ENCODE results near the gene TAF15.

Gene TAF15

DNA sequence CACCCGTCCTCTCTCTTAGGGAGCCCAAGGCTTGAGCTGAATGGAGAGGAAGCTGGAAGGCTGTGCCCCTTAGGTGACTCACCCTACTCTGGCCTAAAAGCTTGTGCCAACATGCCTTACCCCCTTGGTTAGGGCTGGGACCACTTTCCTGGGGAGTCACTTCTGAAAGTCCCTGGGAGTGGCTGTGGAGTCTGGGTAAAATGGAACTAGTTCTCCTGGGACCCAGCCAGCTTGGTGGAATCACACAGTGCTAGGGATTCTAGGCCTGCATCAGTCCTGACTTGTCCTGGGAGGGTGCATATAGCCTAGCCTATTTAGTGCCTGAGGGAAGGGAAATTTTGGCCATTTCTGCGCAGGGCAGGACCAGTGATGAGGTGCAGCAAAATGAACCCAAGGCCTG is 24.4 kb upstream of the TAF15 start:
- Histone ChIP-seq H3K27ac (no peak overlapping the region), H3K4me2 (no peak overlapping the region), H3K4me1 (no peaks in the 10 kb centered on the region)

DNA sequence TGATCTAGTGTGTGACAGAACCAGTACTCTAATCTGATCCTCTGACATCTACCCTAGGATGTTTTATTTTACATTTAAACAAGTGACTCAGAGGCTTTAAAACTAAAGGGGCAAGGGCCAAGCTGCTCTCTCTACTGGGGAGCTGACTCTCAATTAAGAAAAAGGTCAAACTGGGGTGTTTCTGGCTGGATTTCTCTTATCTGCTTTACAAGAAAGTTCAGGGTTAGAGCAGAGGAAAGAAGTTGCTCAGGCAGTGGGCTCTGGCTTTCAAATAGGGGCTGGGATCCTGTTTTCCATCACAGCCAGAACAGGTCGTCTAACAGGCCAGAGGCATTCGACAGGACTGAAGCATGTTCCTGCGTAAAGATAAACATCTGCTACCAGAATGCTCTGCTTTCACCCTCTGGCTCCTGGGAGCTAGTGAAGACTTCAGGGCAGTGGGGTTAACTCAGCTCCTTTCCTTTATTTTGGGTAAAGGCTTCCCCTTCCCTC is 22.3 kb upstream of the TAF15 start:
- Histone ChIP-seq H3K9me3 (no peaks in the 10 kb centered on the region), H3K9ac (no peak overlapping the region), H3K4me2 (no peak overlapping the region), H3K4me1 (no peaks in the 10 kb centered on the region), H3K36me3 (no peaks in the 10 kb centered on the region), H4K20me1 (no peaks in the 10 kb centered on the region), H3K4me3 (no peak overlapping the region), H3K27ac (no peak overlapping the region), H3K27me3 (no peaks in the 10 kb centered on the region)
- no peak for TF ChIP-seq Cebpa-rat (IDR thresholded peaks at IDR 0.05)

More for the DNA sequence above, 24.4 kb upstream of the TAF15 start:
- no peak overlapping the region for H3K9ac ChIP-seq
- no peaks in the 10 kb centered on the region for H4K20me1 ChIP-seq
- H3K36me3 ChIP-seq = no peaks in the 10 kb centered on the region
- no peak for TF ChIP-seq Cebpa-rat (IDR thresholded peaks at IDR 0.05)
- H3K27me3 ChIP-seq = no peaks in the 10 kb centered on the region
- no peak overlapping the region for H3K4me3 ChIP-seq
- H3K9me3 ChIP-seq = no peaks in the 10 kb centered on the region

DNA sequence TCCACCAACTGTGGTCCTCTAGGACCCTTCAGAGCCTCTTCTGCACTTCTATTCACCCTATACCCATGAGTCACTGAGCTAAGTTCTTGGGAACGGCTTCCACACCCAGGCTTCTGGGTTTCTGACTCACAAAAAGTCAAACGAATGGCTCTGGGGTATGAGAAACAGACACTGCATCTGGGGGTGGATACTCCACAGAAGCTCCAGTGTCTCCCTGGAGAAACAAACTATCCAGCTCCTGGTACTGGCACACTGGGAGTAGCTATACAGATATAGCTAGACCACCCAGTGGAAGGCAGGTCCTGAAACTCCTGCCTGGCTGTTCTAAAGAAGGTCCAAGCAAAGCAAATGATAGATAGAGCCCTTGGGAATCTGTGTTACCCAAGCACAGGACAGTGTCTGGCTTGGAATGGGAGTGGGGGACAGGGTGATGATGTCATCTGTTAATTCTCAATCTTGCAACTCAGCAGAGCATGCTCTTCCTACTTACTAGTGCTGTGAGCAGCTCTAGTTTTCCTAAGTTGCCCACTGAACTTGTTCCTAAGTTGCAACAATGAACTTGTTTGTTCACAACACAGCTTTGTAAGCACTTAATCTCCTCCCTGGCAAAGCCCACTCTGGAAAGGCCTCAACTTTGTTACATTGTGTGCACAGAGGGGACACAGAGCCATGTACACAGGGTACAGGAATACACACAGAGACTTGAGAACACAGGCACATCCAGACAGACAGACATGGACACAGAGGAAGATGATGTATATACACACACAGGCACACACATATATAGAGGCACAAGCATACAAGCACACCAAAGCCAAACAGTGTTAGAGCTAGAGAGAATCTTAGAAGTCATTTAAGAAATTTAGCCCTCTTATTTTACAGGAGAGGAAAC is 20.6 kb upstream of the TAF15 start:
- Histone ChIP-seq H3K4me1 (no peaks in the 10 kb centered on the region), H4K20me1 (no peaks in the 10 kb centered on the region), H3K4me2 (no peak overlapping the region), H3K27ac (no peak overlapping the region), H3K9ac (no peak overlapping the region), H3K4me3 (no peak overlapping the region), H3K9me3 (no peaks in the 10 kb centered on the region), H3K36me3 (no peaks in the 10 kb centered on the region), H3K27me3 (peaks cover 8% of the 10 kb centered on the region)
- TF ChIP-seq Cebpa-rat (IDR thresholded peaks at IDR 0.05) = no peak

DNA sequence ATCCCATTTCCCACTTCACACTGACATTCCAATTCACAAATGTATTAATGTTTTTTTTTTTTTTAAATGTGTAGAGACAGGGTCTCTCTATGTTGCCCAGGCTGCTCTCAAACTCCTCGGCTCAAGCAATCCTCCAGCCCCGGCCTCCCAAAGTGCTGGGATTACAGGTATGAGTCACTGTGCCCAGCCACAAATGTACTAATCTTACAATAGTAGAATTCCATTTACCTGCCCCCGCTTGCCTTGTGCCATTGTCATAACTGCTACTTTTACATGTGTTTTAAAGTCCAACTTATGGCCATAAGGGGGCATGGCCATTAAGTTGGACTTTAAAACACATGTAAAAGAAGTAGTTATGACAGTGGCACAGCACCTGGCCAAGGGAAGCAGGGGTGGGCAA is 18.4 kb upstream of the TAF15 start:
- H3K36me3 ChIP-seq = no peaks in the 10 kb centered on the region
- no peaks in the 10 kb centered on the region for H3K9me3 ChIP-seq
- H3K4me1 ChIP-seq = peaks cover 11% of the 10 kb centered on the region
- no peak overlapping the region for H3K4me2 ChIP-seq
- H3K4me3 ChIP-seq = no peak overlapping the region
- no peak overlapping the region for H3K27ac ChIP-seq
- H3K27me3 ChIP-seq = peaks cover 29% of the 10 kb centered on the region
- H4K20me1 ChIP-seq = 0 out of 2 replicates have a peak, but pooled peaks cover 10% of the 10 kb centered on the region
- no peak overlapping the region for H3K9ac ChIP-seq
- no peak for TF ChIP-seq Cebpa-rat (IDR thresholded peaks at IDR 0.05)

DNA sequence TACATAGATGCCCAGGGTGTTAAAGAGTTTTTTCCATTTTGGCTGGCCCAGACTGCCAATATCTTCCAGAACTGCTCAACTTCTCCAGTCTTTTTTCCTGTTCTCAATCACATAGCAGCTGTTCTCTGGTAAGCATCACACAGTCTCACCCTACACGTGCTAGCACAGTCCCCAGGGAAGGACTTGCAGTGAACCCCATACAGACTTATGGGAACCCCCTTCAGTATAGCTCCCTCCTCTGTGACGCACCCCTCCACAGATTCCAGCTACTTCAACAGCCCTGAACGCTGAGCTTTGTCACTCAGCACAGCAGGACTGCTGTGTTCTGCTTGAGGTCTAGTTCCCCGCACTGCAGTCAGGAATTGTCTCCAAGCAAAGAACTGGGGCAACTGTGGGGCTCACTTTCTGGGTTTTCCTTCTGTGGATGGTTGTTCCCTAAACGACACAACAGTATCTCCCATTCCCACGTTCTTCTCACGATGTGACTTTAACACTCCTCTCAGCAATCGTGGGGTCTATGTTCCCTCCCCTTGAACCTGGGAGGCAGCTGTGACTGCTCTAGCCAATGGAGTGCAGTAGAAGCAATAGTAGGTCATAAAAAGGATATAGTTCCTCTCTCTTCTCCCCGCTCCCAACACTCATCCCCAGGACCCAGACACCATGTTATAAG is 17.5 kb upstream of the TAF15 start:
- H3K9ac ChIP-seq = no peak overlapping the region
- no peak for TF ChIP-seq Cebpa-rat (IDR thresholded peaks at IDR 0.05)
- no peaks in the 10 kb centered on the region for H3K36me3 ChIP-seq
- H3K4me1 ChIP-seq = peaks cover 13% of the 10 kb centered on the region
- peaks cover 39% of the 10 kb centered on the region for H3K27me3 ChIP-seq
- 0 out of 2 replicates have a peak, but pooled peaks cover 10% of the 10 kb centered on the region for H4K20me1 ChIP-seq
- H3K27ac ChIP-seq = no peak overlapping the region
- H3K4me2 ChIP-seq = no peak overlapping the region
- no peak overlapping the region for H3K4me3 ChIP-seq
- H3K9me3 ChIP-seq = no peaks in the 10 kb centered on the region

DNA sequence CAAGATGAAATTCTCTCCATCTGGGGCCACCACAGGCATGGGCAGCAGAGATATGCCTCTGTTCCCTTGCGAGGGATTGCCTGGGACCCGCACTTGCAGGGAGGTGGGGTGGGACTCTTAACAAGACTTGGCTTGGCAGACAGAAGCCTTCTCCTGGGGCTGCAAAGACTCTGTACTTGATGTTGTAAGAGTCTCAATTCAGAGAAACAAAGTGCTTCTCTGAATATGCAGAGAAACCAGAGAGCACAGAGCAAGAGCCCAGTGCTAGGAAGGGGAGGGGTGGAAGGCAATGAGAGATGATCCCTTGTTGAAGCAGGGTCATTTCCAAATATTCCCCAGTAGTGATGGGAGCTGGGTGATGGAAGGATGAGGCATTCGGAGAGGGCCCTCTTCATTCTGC is 16.0 kb upstream of the TAF15 start:
- H3K9ac ChIP-seq = no peak overlapping the region
- no peaks in the 10 kb centered on the region for H3K36me3 ChIP-seq
- no peaks in the 10 kb centered on the region for H3K9me3 ChIP-seq
- peaks cover 13% of the 10 kb centered on the region for H3K4me1 ChIP-seq
- TF ChIP-seq Cebpa-rat (IDR thresholded peaks at IDR 0.05) = no peak
- H3K27me3 ChIP-seq = peaks cover 49% of the 10 kb centered on the region
- no peak overlapping the region for H3K27ac ChIP-seq
- H3K4me3 ChIP-seq = no peak overlapping the region
- H4K20me1 ChIP-seq = 0 out of 2 replicates have a peak, but pooled peaks cover 10% of the 10 kb centered on the region
- H3K4me2 ChIP-seq = no peak overlapping the region

DNA sequence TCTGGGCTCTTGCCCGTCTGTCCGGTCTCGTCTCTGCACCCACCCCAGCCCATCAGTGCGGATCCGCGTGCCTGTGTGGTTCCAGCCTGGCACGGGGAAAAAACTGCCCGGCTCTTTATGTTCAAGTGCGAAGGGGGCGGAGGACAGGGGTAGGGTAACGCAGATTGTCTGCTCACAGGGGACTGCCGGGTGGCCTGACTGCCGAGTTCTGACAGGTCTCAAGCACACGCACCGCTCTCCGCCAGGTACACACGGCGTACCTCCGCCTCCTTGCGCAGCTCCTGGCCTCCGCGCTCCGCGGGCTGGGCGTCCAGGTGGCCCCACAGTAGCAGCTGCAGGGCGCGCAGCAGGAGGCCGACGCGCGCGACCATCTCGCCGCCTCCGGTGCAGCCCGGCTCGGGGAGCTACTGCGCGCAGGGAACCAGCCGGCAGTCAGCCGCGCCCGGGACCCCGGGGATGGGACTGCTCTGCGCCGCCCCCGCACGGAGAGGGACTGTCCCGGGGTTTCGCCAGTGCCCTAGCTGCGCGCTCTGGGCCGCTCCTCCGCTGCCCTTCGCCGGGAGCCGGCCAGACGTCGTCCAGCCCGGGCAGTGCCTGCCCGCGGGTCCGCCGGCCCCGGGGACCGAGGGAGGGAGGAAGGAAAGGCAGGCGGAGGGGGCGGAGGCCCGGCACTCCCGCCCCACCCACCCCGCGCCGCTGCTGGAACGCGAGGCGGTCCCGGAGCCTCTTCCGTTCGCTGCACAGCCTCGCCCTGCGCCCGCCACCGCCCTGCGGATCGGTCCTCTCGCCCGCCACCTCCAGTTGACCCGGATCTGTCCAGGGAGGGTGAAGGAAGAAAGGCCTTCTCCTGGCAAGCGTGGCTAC is 14.0 kb upstream of the TAF15 start, which contains the start of gene MMP28:
Gene MMP28, minus strand, starts transcription at position 635 of the 864 bp plus-strand sequence. Its CDS starts 264 bp downstream, at position 371.
- Histone ChIP-seq H4K20me1 (0 out of 2 replicates have a peak, but pooled peaks cover 10% of the 10 kb centered on the region), H3K9me3 (no peaks in the 10 kb centered on the region), H3K27ac (no peak within 1 kb of the TSS), H3K9ac (peak within 1 kb of the TSS; percentile 52; the same call in 1 of the 2 replicates), H3K4me2 (peak within 1 kb of the TSS; percentile 100), H3K27me3 (peaks cover 49% of the 10 kb centered on the region), H3K36me3 (no peaks in the 10 kb centered on the region), H3K4me1 (peaks cover 19% of the 10 kb centered on the region), H3K4me3 (peak within 1 kb of the TSS; percentile 71)
- no peak for TF ChIP-seq Cebpa-rat (IDR thresholded peaks at IDR 0.05)

DNA sequence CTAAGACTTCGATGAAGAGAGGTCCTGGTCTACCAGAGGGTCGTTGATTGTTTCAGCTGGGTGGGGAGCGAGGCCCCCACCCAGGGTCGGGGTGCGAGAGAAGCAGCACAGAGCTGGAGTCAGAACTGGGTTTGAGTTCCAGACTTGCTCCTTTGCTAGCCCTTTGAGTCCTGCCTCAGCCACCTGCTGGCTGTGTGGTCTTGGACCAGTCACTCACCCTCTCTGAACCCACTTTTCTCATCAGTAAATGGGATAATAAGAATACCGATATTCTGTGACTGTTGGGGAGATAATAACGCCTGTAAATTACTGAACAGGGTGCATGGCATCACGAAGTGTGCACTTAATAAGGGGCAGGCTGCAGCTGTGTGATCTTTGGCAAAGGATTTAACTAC is 13.4 kb upstream of the TAF15 start:
- H3K27me3 ChIP-seq = peaks cover 49% of the 10 kb centered on the region
- H3K4me2 ChIP-seq = peak overlapping the region; percentile 100

DNA sequence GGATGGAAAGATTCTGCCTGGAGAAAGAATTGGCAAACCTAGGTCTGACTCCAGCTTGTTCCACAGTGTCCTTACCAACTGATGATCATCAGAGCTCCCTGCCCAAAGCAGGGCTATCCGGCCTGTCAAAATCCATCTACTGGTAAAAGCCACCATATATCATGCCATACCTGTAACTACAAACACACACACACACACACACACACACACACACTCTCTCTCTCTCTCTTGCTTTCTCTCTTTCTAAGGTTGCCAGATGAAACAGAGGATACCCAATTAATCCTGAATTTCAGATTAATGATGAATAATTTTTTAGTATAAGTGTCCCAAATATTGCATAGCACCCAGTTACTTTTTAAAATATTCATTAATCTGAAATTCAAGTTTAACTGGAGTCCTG is 12.3 kb upstream of the TAF15 start:
- Histone ChIP-seq H3K27ac (no peak overlapping the region), H3K27me3 (peaks cover 49% of the 10 kb centered on the region)

More for the DNA sequence above, 13.4 kb upstream of the TAF15 start:
- H4K20me1 ChIP-seq = 0 out of 2 replicates have a peak, but pooled peaks cover 10% of the 10 kb centered on the region
- H3K27ac ChIP-seq = no peak overlapping the region
- H3K4me1 ChIP-seq = peaks cover 25% of the 10 kb centered on the region
- no peak for TF ChIP-seq Cebpa-rat (IDR thresholded peaks at IDR 0.05)
- H3K9me3 ChIP-seq = no peaks in the 10 kb centered on the region
- H3K9ac ChIP-seq = 0 out of 2 replicates have a peak overlapping the region, but pooled peaks have one; percentile 52
- H3K36me3 ChIP-seq = no peaks in the 10 kb centered on the region
- H3K4me3 ChIP-seq = peak overlapping the region; percentile 71

More for the DNA sequence above, 12.3 kb upstream of the TAF15 start:
- Histone ChIP-seq H3K4me2 (no peak overlapping the region), H3K9me3 (no peaks in the 10 kb centered on the region), H3K4me1 (peaks cover 36% of the 10 kb centered on the region), H4K20me1 (0 out of 2 replicates have a peak, but pooled peaks cover 10% of the 10 kb centered on the region), H3K36me3 (no peaks in the 10 kb centered on the region), H3K9ac (no peak overlapping the region), H3K4me3 (no peak overlapping the region)
- no peak for TF ChIP-seq Cebpa-rat (IDR thresholded peaks at IDR 0.05)
